Activated T-helper 1 cell treated with Interleukin-2 at 50 U/mL for 16 hours (primary cell): ENCODE measurements around the gene BAIAP2.

ENCODE experiments used
- DNase-seq: peaks from one replicate; pipeline ENCODE4 v3.0.0-alpha.2; 2020; ENCODE audit warnings: low read depth

BAIAP2 gene

GRCh38 chr17:81037026-81037797 lies 2.3 kb downstream of the BAIAP2 start:
- no peak for DNase-seq

- no peak for DNase-seq
These were observed 3.1 kb downstream of the BAIAP2 start for GRCh38 chr17:81037798-81038733.

- DNase-seq, result no peak
These were observed 4.1 kb downstream of the BAIAP2 start for GRCh38 chr17:81039096-81039495.

GRCh38 chr17:81039854-81040758 lies 5.2 kb downstream of the BAIAP2 start:
- no peak for DNase-seq

DNA sequence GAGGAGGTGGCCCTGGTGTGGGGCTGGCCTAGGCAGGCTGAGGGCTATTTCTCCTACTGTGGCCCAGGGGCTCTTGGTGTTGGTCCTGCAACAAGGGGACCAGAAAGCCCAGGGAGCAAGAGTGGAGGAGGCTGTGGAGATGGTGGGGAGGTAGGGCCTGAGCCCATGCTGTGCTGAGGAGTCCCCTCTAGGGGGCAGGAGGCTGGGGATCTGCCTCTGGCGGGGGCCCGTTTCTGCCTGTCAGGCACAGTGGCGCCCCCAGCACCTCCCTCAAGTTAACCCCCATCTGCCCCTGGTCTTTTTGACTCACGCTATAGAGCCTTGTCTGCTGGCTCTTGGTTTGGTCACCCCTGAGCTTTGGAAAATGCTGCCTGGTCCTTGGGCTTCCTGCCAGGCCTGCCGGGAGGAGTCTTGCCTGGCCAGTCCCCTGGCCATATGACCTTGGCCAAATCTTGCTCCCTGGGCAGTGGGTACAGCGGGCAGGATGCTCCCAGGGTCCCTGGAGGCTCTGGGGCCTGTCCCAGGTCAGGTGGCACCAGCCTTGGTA lies 5.9 kb downstream of the BAIAP2 start:
- DNase-seq, result no peak

DNA sequence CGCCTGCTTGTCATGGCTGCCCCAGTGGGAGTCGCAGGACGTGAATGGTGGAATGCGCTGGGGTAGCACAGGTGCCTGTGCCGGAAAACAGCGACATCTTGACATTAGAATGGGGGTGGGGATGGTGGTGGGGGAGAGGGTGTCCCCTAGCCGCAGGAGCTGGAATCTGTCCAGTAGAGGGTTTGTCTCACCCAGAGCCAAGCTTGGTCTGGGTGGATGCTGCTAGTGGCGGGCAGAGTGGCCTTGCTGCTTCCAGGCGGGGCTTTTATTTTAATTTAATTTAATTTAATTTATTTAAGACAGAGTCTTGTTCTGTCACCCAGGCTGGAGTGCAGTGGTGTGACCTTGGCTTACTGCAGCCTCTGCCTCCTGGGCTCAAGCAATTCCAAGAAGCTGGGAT lies 7.7 kb downstream of the BAIAP2 start:
- DNase-seq, result no peak

DNA sequence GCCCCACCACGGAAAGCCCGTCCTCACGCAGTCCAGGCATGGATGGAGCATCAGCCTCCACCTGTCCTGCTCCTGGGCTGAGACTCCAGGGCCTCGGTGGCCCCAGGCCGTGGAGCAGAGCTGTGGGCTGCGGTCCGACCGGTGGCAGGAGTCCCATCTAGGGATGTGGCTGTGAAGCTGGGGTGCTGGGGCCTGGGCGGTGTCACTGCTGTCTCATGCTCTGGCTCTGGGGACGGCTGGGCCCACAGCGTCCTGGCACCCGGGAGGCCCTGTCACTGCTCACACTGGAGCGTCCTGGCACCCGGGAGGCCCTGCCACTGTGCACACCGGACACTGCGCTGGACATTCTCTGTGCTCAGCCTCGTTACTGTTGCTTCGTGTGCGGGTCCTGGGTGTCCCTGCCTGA lies 8.4 kb downstream of the BAIAP2 start:
- no peak for DNase-seq

- DNase-seq, result no peak
These were observed 8.9 kb downstream of the BAIAP2 start for GRCh38 chr17:81043725-81044427.

DNA sequence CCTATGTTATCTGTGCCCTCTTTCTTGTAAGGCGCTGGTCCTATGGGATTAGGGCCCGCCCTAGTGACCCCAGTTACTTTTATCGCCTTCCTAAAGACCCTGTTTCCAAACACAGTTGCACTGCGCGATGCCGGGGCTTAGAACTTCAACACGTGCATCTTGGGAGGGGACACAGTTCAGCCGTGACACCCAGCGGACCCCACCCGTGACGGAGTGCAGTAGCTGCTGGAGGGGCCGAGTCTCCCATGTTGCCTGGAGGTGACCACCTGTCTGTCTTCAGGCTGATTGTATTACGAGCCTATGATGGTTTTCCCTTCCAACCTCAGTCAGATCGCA lies 9.4 kb downstream of the BAIAP2 start:
- DNase-seq, result no peak

DNA sequence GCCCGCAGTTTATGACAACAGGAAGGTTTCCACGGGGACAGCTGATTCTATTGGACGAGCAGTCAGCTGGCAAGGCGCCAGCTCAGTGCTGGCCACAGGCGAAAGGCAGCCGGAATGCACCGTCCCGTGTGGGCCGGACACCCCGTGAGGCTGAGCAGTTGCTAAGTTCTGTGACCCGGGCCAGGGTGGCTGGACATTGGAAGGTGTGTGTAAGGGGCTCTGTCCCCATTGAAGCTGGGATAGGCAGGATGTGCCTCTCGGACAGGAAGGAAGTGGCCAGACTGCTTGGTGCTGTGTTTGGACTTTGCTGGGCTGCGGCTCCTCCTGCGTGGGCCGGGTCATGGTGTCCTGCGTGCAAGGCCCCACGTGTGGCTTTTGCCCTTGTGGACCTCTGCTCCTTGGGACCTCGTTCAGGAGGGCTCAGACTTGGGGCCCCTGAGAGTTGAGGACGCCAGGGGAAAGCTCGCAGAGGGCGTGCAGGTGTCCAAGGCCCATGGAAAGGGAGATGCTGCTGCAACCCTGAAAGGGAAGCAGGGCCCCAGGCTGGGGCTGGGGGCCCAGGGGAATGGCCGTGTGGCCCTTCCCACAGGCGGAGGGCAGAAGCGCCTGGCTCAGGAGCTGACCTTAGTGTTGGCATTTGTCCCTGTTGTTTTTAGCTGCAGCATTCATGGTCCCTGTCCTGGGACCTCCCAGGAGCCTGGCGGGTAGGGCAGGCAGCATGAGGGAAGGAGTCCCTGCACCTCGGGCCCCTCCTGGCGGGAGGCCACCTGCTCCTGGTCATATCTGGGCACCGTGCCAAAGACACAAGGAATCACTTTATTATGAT lies 10.0 kb downstream of the BAIAP2 start:
- no peak for DNase-seq

DNA sequence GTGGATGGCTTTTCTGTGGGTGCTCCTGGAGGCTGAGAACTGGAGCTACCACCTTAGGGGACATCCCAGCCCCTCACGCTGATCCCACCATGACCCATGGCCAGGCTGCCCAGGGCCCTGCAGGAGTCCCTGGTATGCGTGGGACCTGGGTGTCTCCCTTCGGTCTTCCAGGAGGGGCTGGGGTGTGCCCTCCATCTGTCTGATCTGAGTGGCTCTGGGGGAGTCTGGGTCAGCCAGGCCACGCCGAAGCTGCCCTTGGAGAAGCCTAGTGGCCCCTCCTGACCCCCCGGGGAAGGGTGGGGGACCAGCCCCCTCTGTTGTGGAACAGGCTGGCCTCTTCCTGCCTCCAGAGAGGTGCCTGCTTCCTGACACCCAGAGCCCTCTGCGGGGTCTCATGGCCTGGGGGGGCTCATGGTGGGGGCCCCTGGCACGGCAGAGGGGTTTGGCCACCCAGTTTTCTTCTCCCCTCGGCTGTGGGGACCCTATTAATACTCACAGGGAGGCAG lies 10.7 kb downstream of the BAIAP2 start:
- DNase-seq, result no peak

GRCh38 chr17:81046132-81046769 lies 11.3 kb downstream of the BAIAP2 start:
- DNase-seq, result no peak

- no peak for DNase-seq
These were observed 11.9 kb downstream of the BAIAP2 start for GRCh38 chr17:81046770-81047359.

- no peak for DNase-seq
These were observed 13.9 kb downstream of the BAIAP2 start for GRCh38 chr17:81048827-81049371.

GRCh38 chr17:81049372-81049911 lies 14.5 kb downstream of the BAIAP2 start:
- DNase-seq, result no peak

DNA sequence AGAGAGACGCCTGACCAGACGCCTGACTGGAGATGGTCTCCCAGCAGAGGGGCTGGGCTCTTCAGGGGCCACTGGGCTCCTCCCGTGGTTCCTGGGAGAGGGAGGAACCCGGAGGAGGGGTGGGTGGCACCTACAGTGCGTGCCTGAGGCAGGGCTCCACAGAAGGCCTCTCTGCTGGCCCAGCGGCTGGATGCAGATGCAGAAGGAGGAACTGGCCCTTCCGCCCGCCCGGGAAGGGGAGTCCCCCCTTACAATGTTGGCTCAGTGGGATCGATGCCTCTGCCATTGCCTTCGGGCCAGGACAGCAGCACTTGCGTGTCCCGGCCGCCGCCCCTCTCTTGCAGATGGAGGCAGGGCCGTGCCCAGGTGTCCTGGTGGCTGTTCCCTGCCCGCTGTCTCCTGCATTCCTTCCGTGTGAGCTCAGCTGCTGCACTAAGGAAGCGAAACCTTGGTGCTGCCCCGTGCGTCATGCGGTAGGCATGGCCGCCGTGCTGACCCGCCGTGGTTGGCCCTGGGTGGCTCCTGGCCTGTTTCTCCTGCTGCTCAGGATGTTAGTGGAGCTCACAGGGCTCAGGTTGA lies 15.1 kb downstream of the BAIAP2 start:
- DNase-seq, result no peak

GRCh38 chr17:81050645-81051625 lies 16.0 kb downstream of the BAIAP2 start:
- DNase-seq, result no peak
